Upper lobe of right lung (tissue), 1 donor: ENCODE measurements around the gene PRAMEF8. TPM values are rescaled to one million over a fixed set of nuclear protein-coding genes. Genes with fewer than 3 reads are reported as not detected.
A peak's percentile ranks its signal among the peaks of the same experiment; 100 is the strongest.
"Not testable (repeated sequence)": the region's sequence is repeated elsewhere in the genome, so short reads cannot be mapped to it uniquely, and the experiment has no call there.

Source experiments
- ATAC-seq: fragments of 200-7000 bp; cut with Tn5 transposase; one replicate; pipeline ENCODE4 v1.9.1; 2020; ENCODE audit warnings: mild to moderate bottlenecking, moderate library complexity
- DNase-seq: peaks from one replicate; pipeline ENCODE4 v3.0.0-alpha.2; 2020
- H3K27ac ChIP-seq: fragments of 200-600 bp; one replicate; pipeline ENCODE4 v1.8.0; 2022
- H3K27me3 ChIP-seq: fragments of 200-600 bp; one replicate; pipeline ENCODE4 v1.8.0; 2022; ENCODE audit warnings: mild to moderate bottlenecking
- H3K36me3 ChIP-seq: fragments of 200-600 bp; one replicate; pipeline ENCODE4 v1.8.0; 2022
- H3K4me1 ChIP-seq: fragments of 200-600 bp; one replicate; pipeline ENCODE4 v1.8.0; 2022
- H3K4me3 ChIP-seq: fragments of 200-600 bp; one replicate; pipeline ENCODE4 v1.8.0; 2022; ENCODE audit warnings: mild to moderate bottlenecking
- H3K9me3 ChIP-seq: fragments of 200-600 bp; one replicate; pipeline ENCODE4 v1.8.0; 2022
- intact Hi-C: fragments of 100-400 bp; cut with DNase I; formaldehyde crosslinking; loops from one replicate; pipeline ENCODE4 v1.11.0; 2022
- long read RNA-seq: library from polyadenylated mRNA; unstranded; transcript quantifications from one replicate; pipeline ENCODE4 v2.0.0, GENCODE V29; 2021
- total RNA-seq: library from RNA; stranded (reverse); fragmentation: NEBNext Ultra II Directional; extraction: Animal tissue kit (Norgen Biotek cat#: 25700); gene quantifications from one replicate; pipeline ENCODE4 v1.2.1, GENCODE V29; 2021
- donor health status: DM: no; HTN: yes; CAD: no; lungs with severe emphysema.

The PRAMEF8 gene
- not detected for total RNA-seq
- long read RNA-seq = 0 reads

DNA sequence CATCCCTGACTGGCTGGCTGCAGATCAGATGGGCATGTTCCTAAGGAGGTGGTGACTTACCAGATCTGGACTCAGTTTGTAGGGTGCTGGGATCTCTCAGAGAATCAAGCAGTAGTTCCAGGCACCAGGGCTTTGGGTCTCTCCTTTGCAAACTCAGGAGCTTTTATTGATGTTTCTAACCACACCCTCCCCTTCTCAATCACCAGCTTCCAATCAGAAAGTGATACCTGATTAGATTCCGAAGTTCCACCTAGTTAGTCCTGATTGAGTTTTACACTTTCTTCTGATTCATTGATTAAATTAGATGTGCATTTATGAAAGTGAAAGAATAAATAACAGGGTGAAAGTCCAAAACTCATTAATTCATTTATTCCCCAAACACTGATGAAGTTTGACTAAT, at the start of gene PRAMEF8:
Gene PRAMEF8, minus strand, starts transcription at position 101 of the 400 bp plus-strand sequence. CDS start 1,046 bp downstream, outside the sequence.
- ATAC-seq, H3K4me3 ChIP-seq, H3K9me3 ChIP-seq, H3K27ac ChIP-seq, H3K27me3 ChIP-seq, intact Hi-C loops, H3K4me1 ChIP-seq, DNase-seq, H3K36me3 ChIP-seq: not testable (repeated sequence)

DNA sequence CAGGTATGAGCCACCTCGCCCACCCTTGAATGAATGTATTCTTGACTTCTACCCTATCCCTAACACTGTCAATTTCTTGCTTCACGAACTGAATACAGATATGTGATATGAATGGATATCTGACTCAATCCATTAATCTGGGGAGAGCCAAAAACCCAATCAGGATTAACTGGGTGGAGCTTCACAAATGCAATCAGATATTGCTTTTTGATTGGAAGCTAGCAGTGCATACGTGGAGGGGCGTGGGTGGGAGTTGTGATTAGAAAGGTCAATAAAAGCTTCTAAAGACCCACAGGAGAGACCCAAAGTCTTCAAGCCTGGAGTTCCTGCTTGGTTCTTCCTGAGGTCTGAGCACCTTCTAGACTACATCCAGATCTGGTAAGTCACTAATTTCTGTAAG, 30.3 kb upstream of the PRAMEF8 start, which contains the start of gene PRAMEF15:
Gene PRAMEF15, plus strand, starts transcription at position 301 of the 400 bp plus-strand sequence. CDS start 2,827 bp downstream, outside the sequence.
- H3K4me1 ChIP-seq, H3K36me3 ChIP-seq, H3K9me3 ChIP-seq, ATAC-seq, H3K27me3 ChIP-seq, intact Hi-C loops, H3K27ac ChIP-seq, DNase-seq, H3K4me3 ChIP-seq: not testable (repeated sequence)

GRCh38 chr1:13303239-13303638, 18.3 kb upstream of the PRAMEF8 start, which contains the start of gene PRAMEF33:
Gene PRAMEF33, plus strand, starts transcription at chr1:13303539. Its CDS starts 2,416 bp downstream, at chr1:13305955.
- H3K4me1 ChIP-seq, H3K27ac ChIP-seq, H3K9me3 ChIP-seq, H3K27me3 ChIP-seq, ATAC-seq, DNase-seq, intact Hi-C loops, H3K36me3 ChIP-seq, H3K4me3 ChIP-seq: not testable (repeated sequence)

DNA sequence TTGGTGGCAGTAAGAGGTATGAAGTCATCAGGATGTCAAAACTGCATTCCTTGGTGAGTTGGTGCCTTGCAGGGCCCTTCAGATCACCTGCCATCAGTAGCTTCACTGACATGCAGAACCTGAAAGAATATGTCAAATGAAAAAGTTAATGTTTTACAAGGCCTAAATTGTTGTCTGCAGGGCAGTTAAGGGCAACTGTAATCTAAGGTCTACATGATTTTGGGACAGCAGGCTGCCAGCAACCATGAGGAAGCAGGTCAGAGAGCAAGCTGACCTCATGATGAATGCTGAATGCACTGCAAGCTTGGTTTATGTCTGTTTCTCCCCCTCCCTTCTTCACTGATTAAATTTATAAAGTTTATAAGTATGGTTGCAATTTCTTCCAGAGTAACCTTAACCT, 17.3 kb upstream of the PRAMEF8 start:
- H3K4me3 ChIP-seq, intact Hi-C loops, H3K36me3 ChIP-seq, H3K27me3 ChIP-seq, DNase-seq, ATAC-seq, H3K4me1 ChIP-seq, H3K9me3 ChIP-seq, H3K27ac ChIP-seq: not testable (repeated sequence)

DNA sequence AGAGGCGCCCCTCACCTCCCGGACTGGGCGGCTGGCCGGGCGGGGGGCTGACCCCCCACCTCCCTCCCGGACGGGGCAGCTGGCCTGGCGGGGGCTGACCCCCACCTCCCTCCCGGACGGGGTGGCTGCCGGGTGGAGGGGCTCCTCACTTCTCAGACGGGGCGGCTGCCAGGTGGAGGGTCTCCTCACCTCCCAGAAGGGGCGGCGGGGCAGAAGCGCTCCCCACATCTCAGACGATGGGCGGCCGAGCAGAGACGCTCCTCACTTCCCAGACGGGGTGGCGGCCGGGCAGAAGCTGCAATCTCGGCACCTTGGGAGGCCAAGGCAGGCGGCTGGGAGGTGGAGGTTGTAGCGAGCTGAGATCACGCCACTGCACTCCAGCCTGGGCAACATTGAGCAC, 13.8 kb upstream of the PRAMEF8 start:
- H3K27ac ChIP-seq, H3K4me1 ChIP-seq, H3K36me3 ChIP-seq, intact Hi-C loops, ATAC-seq, H3K9me3 ChIP-seq, DNase-seq, H3K27me3 ChIP-seq, H3K4me3 ChIP-seq: not testable (repeated sequence)

- H3K27ac ChIP-seq, intact Hi-C loops, H3K4me1 ChIP-seq, H3K27me3 ChIP-seq, DNase-seq, ATAC-seq, H3K36me3 ChIP-seq, H3K9me3 ChIP-seq, H3K4me3 ChIP-seq: not testable (repeated sequence)
Measured at GRCh38 chr1:13297216-13297931, 12.4 kb upstream of the PRAMEF8 start.

DNA sequence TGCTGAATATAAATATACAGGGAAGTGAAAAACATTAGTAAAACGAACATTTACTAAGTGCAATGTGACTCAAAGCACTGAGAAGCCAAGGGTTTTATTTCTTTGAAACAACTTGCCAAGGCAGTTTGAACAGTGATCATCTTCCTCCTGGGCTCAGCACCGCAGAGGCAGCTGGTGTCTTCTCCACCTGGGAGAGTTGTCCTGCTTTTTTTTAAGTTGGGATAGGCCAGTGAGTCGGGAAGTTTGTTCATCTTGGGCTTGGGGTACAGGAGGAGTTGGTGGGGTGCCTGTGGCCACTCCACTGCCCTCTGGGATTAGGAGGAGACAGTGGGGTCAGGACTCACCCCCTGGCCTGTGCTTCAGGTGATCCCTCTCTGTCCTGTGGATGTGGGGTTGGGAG, 4.1 kb upstream of the PRAMEF8 start:
- H3K9me3 ChIP-seq, H3K36me3 ChIP-seq, H3K27me3 ChIP-seq, DNase-seq, H3K4me3 ChIP-seq, ATAC-seq, H3K4me1 ChIP-seq, H3K27ac ChIP-seq, intact Hi-C loops: not testable (repeated sequence)

DNA sequence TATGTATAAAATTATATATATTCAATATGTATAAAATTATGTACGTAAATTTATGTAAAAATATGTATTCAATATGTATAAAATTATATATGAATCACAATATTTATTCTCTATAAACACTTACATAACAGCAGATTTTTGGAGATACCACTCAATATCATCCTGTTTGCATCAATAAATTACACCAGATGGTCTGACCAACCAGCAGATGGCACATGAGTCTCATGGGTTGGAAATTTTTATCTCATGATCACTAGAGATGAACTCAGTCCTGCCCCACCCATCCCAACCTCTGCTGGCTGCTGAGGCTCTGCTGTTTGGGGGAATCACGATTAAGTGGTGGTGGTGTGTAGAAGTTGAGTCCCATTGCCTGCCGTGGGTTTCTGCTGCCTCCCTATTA, 5.3 kb downstream of the PRAMEF8 start:
- H3K4me1 ChIP-seq, intact Hi-C loops, DNase-seq, H3K9me3 ChIP-seq, H3K27ac ChIP-seq, H3K4me3 ChIP-seq, H3K36me3 ChIP-seq, ATAC-seq, H3K27me3 ChIP-seq: not testable (repeated sequence)

- H3K36me3 ChIP-seq, H3K27me3 ChIP-seq, intact Hi-C loops, H3K4me1 ChIP-seq, H3K27ac ChIP-seq, H3K9me3 ChIP-seq, DNase-seq, H3K4me3 ChIP-seq: not testable (repeated sequence)
- peak; percentile 55 for ATAC-seq
Measured at GRCh38 chr1:13277016-13277415, 7.9 kb downstream of the PRAMEF8 start.

DNA sequence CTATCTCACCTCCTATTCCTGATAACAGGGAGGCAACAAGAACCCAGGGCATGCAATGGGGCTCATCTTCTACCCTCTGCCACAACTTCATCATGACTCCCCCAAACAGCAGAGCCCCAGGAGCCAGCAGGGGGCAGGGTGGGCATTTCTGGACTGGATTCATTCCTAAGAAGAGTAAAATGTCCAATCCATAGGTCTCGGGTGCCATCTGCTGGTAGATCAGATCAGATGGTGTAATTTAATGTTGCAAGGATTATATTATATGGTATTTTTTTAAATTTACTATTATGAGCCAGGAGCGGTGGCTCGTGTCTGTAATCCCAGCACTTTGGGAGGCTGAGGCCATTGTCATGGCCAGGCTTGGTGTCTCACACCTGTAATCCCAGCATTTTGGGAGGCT, 19.8 kb downstream of the PRAMEF8 start:
- ATAC-seq, intact Hi-C loops, DNase-seq, H3K4me3 ChIP-seq, H3K27ac ChIP-seq, H3K36me3 ChIP-seq, H3K9me3 ChIP-seq, H3K4me1 ChIP-seq, H3K27me3 ChIP-seq: not testable (repeated sequence)

DNA sequence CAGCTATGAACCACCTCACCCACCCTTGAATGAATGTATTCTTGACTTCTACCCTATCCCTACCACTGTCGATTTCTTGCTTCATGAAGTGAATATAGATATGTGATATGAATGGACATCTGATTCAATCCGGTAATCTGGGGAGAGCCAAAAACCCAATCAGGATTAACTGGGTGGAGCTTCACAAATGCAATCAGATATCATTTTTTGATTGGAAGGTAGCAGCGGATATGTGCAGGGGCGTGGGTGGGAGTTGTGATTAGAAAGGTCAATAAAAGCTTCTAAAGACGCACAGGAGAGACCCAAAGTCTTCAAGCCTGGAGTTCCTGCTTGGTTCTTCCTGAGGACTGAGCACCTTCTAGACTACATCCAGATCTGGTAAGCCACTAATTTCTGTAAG, 31.0 kb downstream of the PRAMEF8 start, which contains the start of gene PRAMEF5:
Gene PRAMEF5, plus strand, starts transcription at position 301 of the 400 bp plus-strand sequence. CDS start 5,071 bp downstream, outside the sequence.
- H3K4me3 ChIP-seq, H3K9me3 ChIP-seq, intact Hi-C loops, H3K27ac ChIP-seq, DNase-seq, H3K4me1 ChIP-seq, H3K36me3 ChIP-seq, H3K27me3 ChIP-seq, ATAC-seq: not testable (repeated sequence)

DNA sequence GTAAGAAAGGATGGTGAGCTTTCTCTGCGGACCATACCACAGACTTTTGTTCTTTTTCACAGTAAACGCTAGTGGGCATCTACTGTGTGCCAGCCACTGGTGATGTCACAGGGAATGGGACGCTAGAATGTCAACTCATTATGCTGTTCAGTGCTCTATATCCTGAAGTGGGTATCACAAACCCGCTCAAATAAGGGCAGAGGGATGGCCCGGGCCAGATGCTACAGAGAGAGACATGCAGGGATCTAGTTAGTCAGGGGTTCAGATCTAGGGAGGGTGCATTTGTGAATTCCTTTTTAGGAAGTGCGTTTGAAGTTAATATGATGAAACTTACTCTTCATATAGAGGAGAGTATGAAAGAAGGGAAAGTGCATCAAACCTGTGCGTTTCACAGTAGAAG, 37.8 kb downstream of the PRAMEF8 start:
- DNase-seq = not testable (repeated sequence)

DNA sequence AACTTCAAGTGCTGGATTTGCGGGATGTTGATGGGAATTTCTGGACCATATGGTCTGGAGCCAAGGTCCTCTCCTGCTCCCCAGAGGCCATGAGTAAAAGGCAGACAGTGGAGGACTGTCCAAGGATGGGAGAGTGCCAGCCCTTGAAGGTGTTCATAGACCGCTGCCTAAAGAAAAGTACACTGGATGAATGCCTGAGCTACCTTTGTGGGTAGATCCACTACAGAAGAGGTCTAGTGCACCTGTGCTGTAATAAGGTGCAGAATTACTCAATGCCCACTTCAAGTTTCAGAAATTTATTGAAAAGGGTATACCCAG, 38.4 kb downstream of the PRAMEF8 start:
- H3K4me1 ChIP-seq, H3K27ac ChIP-seq, H3K9me3 ChIP-seq, H3K36me3 ChIP-seq, DNase-seq, ATAC-seq, intact Hi-C loops, H3K4me3 ChIP-seq, H3K27me3 ChIP-seq: not testable (repeated sequence)

More for the DNA sequence above, 37.8 kb downstream of the PRAMEF8 start:
- H3K36me3 ChIP-seq, H3K4me3 ChIP-seq, intact Hi-C loops, ATAC-seq, H3K27ac ChIP-seq, H3K9me3 ChIP-seq, H3K4me1 ChIP-seq, H3K27me3 ChIP-seq: not testable (repeated sequence)

DNA sequence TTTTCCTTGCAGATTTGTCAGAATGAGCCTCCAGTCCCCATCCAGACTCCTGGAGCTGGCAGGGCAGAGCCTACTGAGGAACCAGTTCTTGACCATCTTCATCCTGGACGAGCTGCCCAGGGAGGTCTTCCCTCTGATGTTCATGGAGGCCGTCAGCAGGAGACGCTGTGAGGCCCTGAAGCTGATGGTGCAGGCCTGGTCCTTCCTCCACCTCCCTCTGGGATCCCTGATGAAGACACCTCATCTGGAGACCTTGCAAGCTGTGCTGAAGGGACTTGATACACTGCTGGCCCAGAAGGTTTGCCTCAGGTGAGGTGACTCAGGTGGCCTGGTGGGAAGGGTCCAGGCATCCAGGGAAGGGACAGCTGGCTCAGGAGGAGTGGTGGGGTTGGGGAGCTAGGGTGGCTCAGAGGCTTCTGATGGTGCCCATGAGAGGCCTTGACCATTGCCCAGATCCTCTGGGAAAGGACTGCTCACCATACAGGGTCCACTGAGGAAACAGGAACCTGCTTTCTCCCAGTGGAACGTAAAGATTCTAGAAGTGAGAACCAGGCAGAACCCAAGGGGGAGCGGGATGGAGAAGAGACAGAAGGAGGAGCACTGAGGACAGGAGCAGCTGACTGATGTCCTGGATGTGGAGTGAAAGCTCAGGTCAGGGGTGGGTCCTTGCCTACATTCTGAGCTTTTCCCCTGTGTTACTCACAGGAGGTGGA, 38.9 kb downstream of the PRAMEF8 start:
- ATAC-seq, H3K4me3 ChIP-seq, H3K27ac ChIP-seq, H3K4me1 ChIP-seq, H3K27me3 ChIP-seq, H3K36me3 ChIP-seq, DNase-seq, H3K9me3 ChIP-seq, intact Hi-C loops: not testable (repeated sequence)
